ENCODE results near the gene HEATR3. TPM values are rescaled to one million over a fixed set of nuclear protein-coding genes. Genes with fewer than 3 reads are reported as not detected.

Gene HEATR3
- total and polyA plus RNA-seq, 2 of the 13 experiments (the other 11 are each of a cell fraction or from before 2014, with no cell fraction given), result 22.4 to 52.4 TPM

- TF ChIP-seq ZNF800 (CRISPR knock-in tag; IDR thresholded peaks at IDR 0.05), result no peak
Measured at GRCh38 chr16:50151322-50151721, 85.6 kb downstream of the HEATR3 start (continued).

- Histone ChIP-seq H3K27ac (ENCODE audit: extremely low read length, insufficient read depth, low read length) (peak overlapping the region; percentile 96), H3K36me3 (replicated peaks in 1 of 2; ENCODE audit: control insufficient read depth in 1 of 2, insufficient read depth in 2 of 2, low read length in 2 of 2) (no peaks in the 10 kb centered on the region), H3K4me1 (ENCODE audit: insufficient read depth, low read length) (peaks cover 42% of the 10 kb centered on the region), H3K9ac (ENCODE audit: insufficient read depth, low read depth, low read length) (peak overlapping the region; percentile 99), H3K27me3 (ENCODE audit: control insufficient read depth in 1 of 2, insufficient read depth in 2 of 2, low read length in 2 of 2) (no peaks in the 10 kb centered on the region; a peak in 1 of 5 replicates), H3K9me3 (ENCODE audit: low read length) (no peaks in the 10 kb centered on the region), H3K4me2 (ENCODE audit: low read depth, low read length) (peak overlapping the region; percentile 97), H3K4me3 (replicated peaks in 1 of 3; ENCODE audit: insufficient read depth in 1 of 3, low read depth in 2 of 3, low read length in 3 of 3) (peak overlapping the region; percentile 88 to 98 (median 98)), H4K20me1 (ENCODE audit: insufficient read depth, low read length) (peaks cover 11% of the 10 kb centered on the region), H3K79me2 (ENCODE audit: insufficient read depth, low read length) (peaks cover 32% of the 10 kb centered on the region), H2AFZ (ENCODE audit: low read length) (peak overlapping the region; percentile 87)
- CTCF ChIA-PET (ENCODE audit: low intra/inter-chr PET ratio, low total read pairs), result no interaction called here
- 66% methylated on average over 11 of the region's 11 CpGs for WGBS (ENCODE audit: low lambda C conversion rate)
- BruUV-seq (replicated peaks), result no TSS peak
- in situ Hi-C loops (cut with HindIII; ENCODE audit: extremely low pct_ligation_motif_present, low pct_unique_long_range_greater_than_20kb), result loop anchor here (10.0 kb wide), 1 partner anchor 53 kb away; no protein-coding TSS in a partner anchor
- intact Hi-C loops (cut with micrococcal nuclease; ENCODE audit: unreplicated experiment), result loop anchor here (1.0 kb wide), 2 partner anchors 59 to 84 kb away; no protein-coding TSS in a partner anchor
- ATAC-seq (no peak), DNase-seq (ENCODE audit: low spot score) (no peak), FAIRE-seq (no peak)
- POLR2A ChIA-PET, result interaction anchor here (0.6 to 2.0 kb wide), 5 partner anchors 10 to 85 kb away, joined by 3 to 10 read pairs (median 4); partner anchors contain the start of gene HEATR3
- no peak for TF ChIP-seq BHLHE40 (IDR thresholded peaks at IDR 0.05; ENCODE audit: low read length)
- TF ChIP-seq ZBTB38 (CRISPR knock-in tag; IDR thresholded peaks at IDR 0.05), result peak; percentile 67; the same call in 1 of the 2 replicates
- TF ChIP-seq ZMYM2 (CRISPR knock-in tag; IDR thresholded peaks at IDR 0.05), result 0 out of 2 replicates have a peak, but pooled peaks have one; percentile 50
- TF ChIP-seq DNMT1 (CRISPR knock-in tag; IDR thresholded peaks at IDR 0.05), result no peak
- TF ChIP-seq ZMYM3 (CRISPR knock-in tag; IDR thresholded peaks at IDR 0.05), result peak; percentile 89
- TF ChIP-seq IRX3 (CRISPR knock-in tag; IDR thresholded peaks at IDR 0.05; ENCODE audit: borderline replicate concordance, low read depth), result 0 out of 2 replicates have a peak, but pooled peaks have one; percentile 39
- peak; percentile 64; the same call in 1 of the 2 replicates for TF ChIP-seq FOSL2 (CRISPR knock-in tag; IDR thresholded peaks at IDR 0.05)
- no peak for TF ChIP-seq EZH2 (conservative IDR thresholded peaks at IDR 0.05; ENCODE audit: low read depth, low read length)
- no peak for TF ChIP-seq TEAD2 (CRISPR knock-in tag; IDR thresholded peaks at IDR 0.05)
- no peak for TF ChIP-seq KAT2B (IDR thresholded peaks at IDR 0.05; ENCODE audit: borderline replicate concordance, low read depth, low read length)
- TF ChIP-seq CEBPG (CRISPR knock-in tag; IDR thresholded peaks at IDR 0.05), result no peak
- TF ChIP-seq ZNF770 (CRISPR knock-in tag; IDR thresholded peaks at IDR 0.05), result peak; percentile 98
Measured at GRCh38 chr16:50151756-50152155, 86.0 kb downstream of the HEATR3 start.

Data from HepG2 (cell line).